SK-N-MC (cell line): ENCODE measurements around the gene ICAM2.

Experiments used
- EZH2 ChIP-seq: fragments of 200-600 bp; sonication (generic); IDR thresholded peaks from one replicate; pipeline ENCODE4 v1.6.1; 2017; ENCODE audit warnings: antibody characterized with exemption
- FOXP2 ChIP-seq: optimal IDR thresholded peaks from 2 replicates; pipeline ENCODE3; 2011; ENCODE audit warnings: mild to moderate bottlenecking, moderate library complexity; ENCODE audit not compliant: insufficient read depth; ENCODE audit errors: extremely low read length, control extremely low read depth
- POLR2AphosphoS5 ChIP-seq: IDR thresholded peaks from 2 replicates; pipeline ENCODE4 v1.6.1; 2012; ENCODE audit warnings: mild to moderate bottlenecking, low read depth, low read length, borderline replicate concordance

- no peak for TF ChIP-seq POLR2AphosphoS5
- TF ChIP-seq EZH2, result no peak
- TF ChIP-seq FOXP2, result no peak
Observed at GRCh38 chr17:64009571-64010402, 10.6 kb downstream of the ICAM2 start.
